Measurements from ENCODE around the gene C2orf42. TPM values are rescaled to one million over a fixed set of nuclear protein-coding genes. Genes with fewer than 3 reads are reported as not detected.
"Not testable (repeated sequence)": the region's sequence is repeated elsewhere in the genome, so short reads cannot be mapped to it uniquely, and the experiment has no call there.

Gene C2orf42
- total RNA-seq, 4 donors from 2014 or later = 2.3 to 18.2 (median 11.8) TPM

DNA sequence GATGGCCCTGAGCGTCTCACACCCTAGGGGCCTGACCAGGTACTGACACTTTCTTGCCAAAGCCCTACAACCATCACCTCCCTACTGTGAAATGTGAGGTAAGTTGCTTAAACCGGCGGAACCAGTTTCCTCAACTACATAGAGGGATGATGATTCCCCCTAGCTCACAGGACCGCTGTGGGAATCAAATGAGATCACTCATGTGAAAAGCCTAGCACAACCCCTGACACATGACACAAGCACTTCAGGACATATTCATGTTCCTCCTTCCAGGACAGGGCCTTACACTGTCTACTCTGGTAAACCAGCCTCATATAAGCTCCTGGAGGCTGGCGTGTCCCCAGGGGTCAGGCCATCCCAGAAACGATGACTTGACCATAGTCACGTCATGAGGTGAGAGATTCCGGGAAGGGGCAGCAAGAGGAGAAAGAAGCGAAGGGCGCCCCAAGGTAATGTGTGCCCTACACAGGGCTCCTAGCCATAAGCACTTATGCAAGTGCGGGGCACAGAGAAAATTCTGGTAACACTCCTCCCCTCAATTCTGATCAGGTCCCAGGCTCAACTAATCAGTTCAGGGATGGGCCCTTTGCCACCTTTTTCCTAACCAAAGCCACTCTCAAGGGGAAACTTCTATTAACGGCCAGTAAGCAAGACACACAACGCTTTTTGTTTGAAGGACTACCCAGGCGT is 49.5 kb downstream of the C2orf42 start:
- intact Hi-C loops (cut with DNase I; ENCODE audit: low total_unique reads) = no loop called here
- 29 to 33% methylated on average over 14 of the region's 14 CpGs for WGBS, 2 donors
- no peak for TF ChIP-seq POLR2A (IDR thresholded peaks at IDR 0.05)
- TF ChIP-seq, protein P1, sequence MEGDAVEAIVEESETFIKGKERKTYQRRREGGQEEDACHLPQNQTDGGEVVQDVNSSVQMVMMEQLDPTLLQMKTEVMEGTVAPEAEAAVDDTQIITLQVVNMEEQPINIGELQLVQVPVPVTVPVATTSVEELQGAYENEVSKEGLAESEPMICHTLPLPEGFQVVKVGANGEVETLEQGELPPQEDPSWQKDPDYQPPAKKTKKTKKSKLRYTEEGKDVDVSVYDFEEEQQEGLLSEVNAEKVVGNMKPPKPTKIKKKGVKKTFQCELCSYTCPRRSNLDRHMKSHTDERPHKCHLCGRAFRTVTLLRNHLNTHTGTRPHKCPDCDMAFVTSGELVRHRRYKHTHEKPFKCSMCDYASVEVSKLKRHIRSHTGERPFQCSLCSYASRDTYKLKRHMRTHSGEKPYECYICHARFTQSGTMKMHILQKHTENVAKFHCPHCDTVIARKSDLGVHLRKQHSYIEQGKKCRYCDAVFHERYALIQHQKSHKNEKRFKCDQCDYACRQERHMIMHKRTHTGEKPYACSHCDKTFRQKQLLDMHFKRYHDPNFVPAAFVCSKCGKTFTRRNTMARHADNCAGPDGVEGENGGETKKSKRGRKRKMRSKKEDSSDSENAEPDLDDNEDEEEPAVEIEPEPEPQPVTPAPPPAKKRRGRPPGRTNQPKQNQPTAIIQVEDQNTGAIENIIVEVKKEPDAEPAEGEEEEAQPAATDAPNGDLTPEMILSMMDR (IDR thresholded peaks at IDR 0.05) = no peak
- H3K4me3 ChIP-seq (ENCODE audit: low read depth, poor library complexity, severe bottlenecking) = peak overlapping the region; percentile 38
- DNase-seq (ENCODE audit: low spot score in 2 of 2) = peak; percentile 89 to 91

DNA sequence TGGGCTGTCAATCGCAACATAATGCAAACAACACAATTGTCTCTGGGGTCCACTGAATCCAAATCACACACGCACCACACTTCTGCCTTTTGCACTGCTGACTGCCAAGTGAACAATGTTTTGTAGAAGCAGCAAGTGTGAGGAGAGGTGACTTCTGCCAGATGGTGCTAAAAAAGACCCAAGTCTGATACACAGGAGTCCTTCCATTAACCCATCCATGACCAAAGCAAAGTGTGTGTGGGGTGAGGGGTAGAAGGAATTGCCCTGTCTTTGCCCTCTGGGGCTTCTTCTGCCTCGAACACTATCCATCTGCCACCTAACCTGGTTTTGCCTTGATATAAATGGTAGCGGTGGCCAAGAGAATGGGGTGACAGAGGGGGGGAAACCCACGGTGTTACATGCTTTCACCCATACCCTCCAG is 50.0 kb downstream of the C2orf42 start:
- WGBS, 2 donors = 65 to 68% methylated on average over 5 of the region's 5 CpGs
- intact Hi-C loops (cut with DNase I; ENCODE audit: low total_unique reads) = no loop called here
- no peak for DNase-seq (ENCODE audit: low spot score in 2 of 2)
- no peak overlapping the region for H3K4me3 ChIP-seq (ENCODE audit: low read depth, poor library complexity, severe bottlenecking)
- TF ChIP-seq, protein P1 (IDR thresholded peaks at IDR 0.05) = no peak
- TF ChIP-seq POLR2A (IDR thresholded peaks at IDR 0.05) = no peak

DNA sequence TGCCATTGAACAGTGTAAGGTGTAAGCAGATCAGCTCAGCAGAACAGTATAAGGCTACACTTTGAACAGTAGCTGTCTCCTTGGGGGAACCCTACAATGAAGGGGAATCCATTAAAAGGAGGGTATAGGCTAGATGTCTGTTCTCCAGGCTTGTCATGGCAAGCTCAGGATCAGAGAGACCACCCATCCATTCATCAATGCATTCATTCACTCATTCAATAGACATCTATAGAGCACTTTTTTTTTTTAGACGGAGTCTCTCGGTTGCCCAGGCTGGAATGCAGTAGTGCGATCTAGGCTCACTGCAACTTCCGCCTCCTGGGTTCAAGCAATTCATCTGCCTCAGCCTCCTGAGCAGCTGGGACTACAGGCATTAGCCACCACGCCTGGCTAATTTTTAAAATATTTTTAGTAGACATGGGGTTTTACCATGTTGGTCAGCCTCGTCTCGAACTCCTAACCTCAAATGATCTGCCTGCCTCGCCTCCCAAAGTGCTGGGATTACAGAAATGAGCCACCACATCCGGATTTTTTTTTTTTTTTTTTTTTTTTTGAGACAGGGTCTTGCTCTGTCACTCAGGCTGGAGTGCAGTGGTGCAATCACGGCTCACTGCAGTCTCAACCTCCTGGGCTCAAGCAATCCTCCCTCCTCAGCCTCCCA is 56.4 kb downstream of the C2orf42 start:
- intact Hi-C loops (cut with DNase I; ENCODE audit: low total_unique reads) = loop anchor here (10.0 kb wide), 1 partner anchor 1540 kb away; no protein-coding TSS in a partner anchor
- not testable (repeated sequence) for DNase-seq (ENCODE audit: low spot score in 2 of 2); H3K4me3 ChIP-seq (ENCODE audit: low read depth, poor library complexity, severe bottlenecking)
- 90 to 93% methylated on average over 10 of the region's 10 CpGs for WGBS, 2 donors

GRCh38 chr2:70133491-70134322 is 57.1 kb downstream of the C2orf42 start:
- DNase-seq (ENCODE audit: low spot score in 2 of 2) = no peak
- no peak for TF ChIP-seq POLR2A (IDR thresholded peaks at IDR 0.05)
- TF ChIP-seq, protein P1 (IDR thresholded peaks at IDR 0.05) = no peak
- 51 to 53% methylated on average over 10 of the region's 10 CpGs for WGBS, 2 donors

GRCh38 chr2:70133127-70133452 is 57.7 kb downstream of the C2orf42 start:
- no peak for TF ChIP-seq POLR2A (IDR thresholded peaks at IDR 0.05)
- TF ChIP-seq, protein P1 (IDR thresholded peaks at IDR 0.05) = no peak
- no peak for DNase-seq (ENCODE audit: low spot score in 2 of 2)
- intact Hi-C loops (cut with DNase I; ENCODE audit: low total_unique reads) = loop anchor here (10.0 kb wide), 1 partner anchor 1542 kb away; no protein-coding TSS in a partner anchor
- H3K4me3 ChIP-seq (ENCODE audit: low read depth, poor library complexity, severe bottlenecking) = no peak overlapping the region
- 48 to 58% methylated on average over 1 of the region's 1 CpG for WGBS, 2 donors

More at GRCh38 chr2:70133491-70134322, 57.1 kb downstream of the C2orf42 start:
- intact Hi-C loops (cut with DNase I; ENCODE audit: low total_unique reads) = loop anchor here (10.0 kb wide), 1 partner anchor 1541 kb away; no protein-coding TSS in a partner anchor
- H3K4me3 ChIP-seq (ENCODE audit: low read depth, poor library complexity, severe bottlenecking) = no peak overlapping the region
